GM12878 (cell line): ENCODE measurements around the gene TFR2.

Source experiments
- BCL11A ChIP-seq: IDR thresholded peaks from 2 replicates; pipeline ENCODE4 v1.6.1; 2011; ENCODE audit warnings: low read depth, low read length
- EP300 ChIP-seq, 2 experiments: fragments of 150-350 bp in 1 of 2; IDR thresholded peaks; 2 replicates each; pipeline ENCODE4 v1.6.1; 2011 to 2012; ENCODE audit warnings: low read depth in 2 of 2, low read length in 2 of 2, borderline replicate concordance in 1 of 2, improper control_type of control experiment in 1 of 2, inconsistent platforms in 1 of 2; ENCODE audit not compliant: control insufficient read depth in 1 of 2
- MEF2A ChIP-seq: IDR thresholded peaks from 2 replicates; pipeline ENCODE4 v1.6.1; 2011; ENCODE audit warnings: low read depth, mild to moderate bottlenecking, low read length, moderate library complexity; ENCODE audit not compliant: insufficient read depth
- POLR2AphosphoS5 ChIP-seq: IDR thresholded peaks from 2 replicates; pipeline ENCODE4 v1.6.1; 2011; ENCODE audit warnings: mild to moderate bottlenecking, low read length, inconsistent platforms
- RCOR1 ChIP-seq: conservative IDR thresholded peaks from 2 replicates; pipeline ENCODE4 v1.6.1; 2012; ENCODE audit warnings: low read depth, low read length, improper control_type of control experiment
- TAF1 ChIP-seq: IDR thresholded peaks from 2 replicates; pipeline ENCODE4 v1.6.1; 2011; ENCODE audit warnings: mild to moderate bottlenecking, low read depth, low read length, borderline replicate concordance

DNA sequence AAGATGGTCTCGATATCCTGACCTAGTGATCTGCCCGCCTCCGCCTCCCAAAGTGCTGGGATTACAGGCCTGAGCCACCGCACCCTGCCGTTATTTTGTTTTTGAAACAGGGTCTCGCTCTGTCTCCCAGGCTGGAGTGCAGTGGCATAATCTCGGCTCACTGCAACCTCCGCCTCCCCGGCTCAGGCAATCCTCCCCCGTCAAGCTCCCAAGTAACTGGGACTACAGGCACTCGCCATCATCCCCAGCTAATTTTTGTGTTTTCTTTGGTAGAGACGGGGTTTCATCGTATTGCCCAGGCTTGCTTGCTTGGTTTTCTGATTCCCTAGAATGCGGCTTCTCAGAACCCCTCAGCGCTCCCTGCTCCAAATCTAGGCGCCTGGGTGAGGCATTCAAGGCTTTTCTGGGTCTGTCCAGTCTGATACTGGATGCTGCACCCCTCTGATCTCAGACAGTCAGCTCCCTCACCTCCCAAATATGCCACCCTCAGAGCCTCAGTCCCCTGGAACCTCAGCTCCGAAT is 1.3 kb downstream of the TFR2 start:
- TF ChIP-seq BCL11A (no peak), POLR2AphosphoS5 (no peak), TAF1 (no peak), MEF2A (no peak), RCOR1 (no peak), EP300 (IDR thresholded peaks at IDR 0.05; ENCODE audit: borderline replicate concordance in 1 of 2, control insufficient read depth in 1 of 2, low read depth in 2 of 2, low read length in 2 of 2) (no peak)
